Adrenal gland (tissue), 19 donors: Measurements from ENCODE around the gene RALGPS1. TPM values are rescaled to one million over a fixed set of nuclear protein-coding genes. Genes with fewer than 3 reads are reported as not detected.

Source experiments
- DNase-seq, 7 donors: peaks; one replicate each; pipeline ENCODE4 v3.0.0-alpha.2; 2019 to 2020
- H3K27ac ChIP-seq, 5 donors: fragments of 200-600 bp; sonication (generic) in 4 of 5; 1 replicate in 3 of 5; 2 replicates in 2 of 5; pipeline versions ENCODE4 v1.5.1 to v1.8.0; 2016 to 2020; ENCODE audit warnings: mild to moderate bottlenecking in 1 of 5
- H3K27me3 ChIP-seq: fragments of 200-600 bp; 2 replicates; pipeline ENCODE4 v1.8.0; 2021
- H3K36me3 ChIP-seq, 2 donors: fragments of 200-600 bp; replicated peaks in 1 of 2; 1 replicate in 1 of 2; 2 replicates in 1 of 2; pipeline versions ENCODE4 v1.5.1 to v1.8.0; 2018 to 2022
- H3K4me1 ChIP-seq, 2 donors: fragments of 200-600 bp; replicated peaks in 1 of 2; 1 replicate in 1 of 2; 2 replicates in 1 of 2; pipeline versions ENCODE4 v1.5.1 to v1.8.0; 2018 to 2021
- H3K4me3 ChIP-seq, 4 donors: fragments of 200-600 bp; sonication (generic) in 3 of 4; one replicate each; pipeline ENCODE4 v1.5.1; 2016 to 2018
- H3K9me3 ChIP-seq, 3 donors: fragments of 200-600 bp; sonication (generic) in 1 of 3; replicated peaks in 1 of 3; 1 replicate in 2 of 3; 2 replicates in 1 of 3; pipeline versions ENCODE4 v1.5.1 to v1.8.0; 2016 to 2021
- CTCF ChIP-seq, 6 experiments: fragments of 450-650 bp in 4 of 6; fragments of 200-600 bp in 2 of 6; sonication (generic) in 1 of 6; IDR thresholded peaks; 1 replicate in 5 of 6; 2 replicates in 1 of 6; pipeline versions ENCODE4 v1.5.1 to v1.8.0; 2016 to 2021; ENCODE audit warnings: antibody characterized with exemption in 6 of 6, mild to moderate bottlenecking in 2 of 6, moderate library complexity in 1 of 6
- POLR2A ChIP-seq, 2 donors: fragments of 450-650 bp; IDR thresholded peaks; one replicate each; pipeline ENCODE4 v1.6.1; 2017; ENCODE audit warnings: antibody characterized with exemption in 2 of 2, mild to moderate bottlenecking in 2 of 2, moderate library complexity in 1 of 2
- WGBS, 4 donors: extraction: QIAGEN DNeasy Blood & Tissue Kit in 2 of 4; methylation state at CpG; one replicate each; pipeline versions ENCODE4 v1.1.5 to v1.1.7; 2013 to 2017; 5-methylcytosine and 5-hydroxymethylcytosine counted together
- intact Hi-C, 2 donors: fragments of 100-400 bp; cut with DNase I; formaldehyde crosslinking; loops; one replicate each; pipeline versions ENCODE4 v1.14.1 to v1.15.0; 2022 to 2023
- long read RNA-seq, 10 donors: library from polyadenylated mRNA in 3 of 10; unstranded in 2 of 10; stranded (forward) in 1 of 10; transcript quantifications; one replicate each; pipeline ENCODE4 v2.0.0 and lab custom pipeline, GENCODE V29; 2021 to 2026
- polyA plus RNA-seq, 3 donors: library from polyadenylated mRNA; stranded (reverse); fragments of 200-250 nt in 2 of 3; fragments of 350-450 nt in 1 of 3; fragmentation: Illumina TruSeq in 1 of 3; extraction: RNeasy Lipid Tissue Mini Kit (QIAGEN cat#74804) in 1 of 3; gene quantifications; one replicate each; pipeline ENCODE4 v1.2.3, GENCODE V29; 2013 to 2014
- total RNA-seq, 9 donors: library from RNA; depleted of rRNA in 4 of 9; stranded (reverse); fragments of >200 nt in 4 of 9; fragments of 120-200 nt in 1 of 9; fragmentation: NEBNext Ultra II Directional in 1 of 9; extraction: Animal tissue kit (Norgen Biotek cat#: 25700) in 1 of 9; gene quantifications; one replicate each; pipeline versions ENCODE4 v1.1.0 to v1.2.4, GENCODE V29; 2013 to 2023
- donor health status: healthy with polysubstance abuse.
- donor health status: Bipolar disorder and iron deficiency.
- donor health status: DM: yes; HTN: yes; CAD: no.
- donor health status: DM: no; HTN: no; CAD: no.
- donor health status: DM: no; HTN: no; CAD: no.
- donor health status: DM: yes; HTN: yes; CAD: no.

The RALGPS1 gene
- 1 to 10 TPM; 3.1 to 9.9 (median 5.6) TPM for total RNA-seq
- 1 to 10 TPM; 2.8 to 4.4 (median 3.5) TPM for polyA plus RNA-seq
- long read RNA-seq, donor 1 = 0 reads
- long read RNA-seq, donor 2 = 0 reads
- long read RNA-seq, donor 3 = 0 reads
- long read RNA-seq, donor 4, partial matches to known transcripts = 0 of 3 reads
- long read RNA-seq, donor 4, other reads (novel, unspliced or antisense) = 3 of 3 reads
- long read RNA-seq, donor 5, partial matches to known transcripts = 1 of 3 reads
- long read RNA-seq, donor 5, other reads (novel, unspliced or antisense) = 2 of 3 reads
- long read RNA-seq, donor 6 = 0 reads
- long read RNA-seq, donor 7 = 0 reads
- long read RNA-seq, donor 8, partial matches to known transcripts = 0 of 1 reads
- long read RNA-seq, donor 8, other reads (novel, unspliced or antisense) = 0 of 1 reads
- long read RNA-seq, donor 9 = 0 reads
- long read RNA-seq, donor 10 = 0 reads

- 0 to 14% (median 1%) methylated on average over 7 to 101 of the region's 105 CpGs for WGBS, 4 donors
- H3K4me1 ChIP-seq = no peaks in the 10 kb centered on the region
- H3K36me3 ChIP-seq = no peaks in the 10 kb centered on the region
- TF ChIP-seq CTCF (IDR thresholded peaks at IDR 0.05) = no peak
- no peaks in the 10 kb centered on the region for H3K27me3 ChIP-seq
- intact Hi-C loops = no loop called here
- DNase-seq = peak; percentile 94 to 98 (median 97)
- H3K27ac ChIP-seq = peak within 1 kb of the TSS in 3 of 5 donors; percentile 63 to 89 (median 71)
- no peaks in the 10 kb centered on the region for H3K9me3 ChIP-seq
- peak within 1 kb of the TSS in 2 of 4 donors; percentile 9 to 97 for H3K4me3 ChIP-seq
Observed at GRCh38 chr9:126914458-126915280, at the start of gene RALGPS1. RALGPS1 (plus strand) TSS chr9:126914782; CDS start chr9:126962290, 47,508 bp downstream.

DNA sequence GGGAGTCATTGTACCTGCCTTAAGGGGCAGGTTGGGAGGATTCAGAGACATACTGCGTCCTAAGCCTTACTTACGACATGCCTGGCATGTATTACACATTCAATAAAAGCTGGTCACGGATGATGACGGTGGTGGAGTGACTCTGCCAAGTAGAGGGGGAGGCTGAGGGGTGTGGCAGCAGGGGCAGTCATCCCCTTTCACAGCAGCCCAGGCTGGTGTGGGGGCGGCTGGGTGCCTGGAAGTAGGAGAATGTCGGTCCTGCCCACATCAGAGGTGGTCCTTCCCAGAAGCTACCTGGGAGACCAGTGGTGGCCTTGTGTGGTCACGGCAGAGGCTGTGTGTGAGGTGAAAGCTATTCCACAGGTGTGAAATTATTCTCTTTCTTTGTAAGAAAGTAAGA, 45.2 kb upstream of the RALGPS1 start:
- intact Hi-C loops = no loop called here
- Histone ChIP-seq H3K9me3 (no peaks in the 10 kb centered on the region), H3K4me3 (no peak overlapping the region), H3K4me1 (peaks cover 0 to 29% of the 10 kb centered on the region in 2 donors), H3K36me3 (peaks cover 0 to 18% of the 10 kb centered on the region in 2 donors), H3K27me3 (no peaks in the 10 kb centered on the region), H3K27ac (no peak overlapping the region)
- DNase-seq = no peak
- TF ChIP-seq CTCF (IDR thresholded peaks at IDR 0.05) = no peak
- TF ChIP-seq POLR2A (IDR thresholded peaks at IDR 0.05) = no peak
- WGBS, 4 donors = 88 to 95% (median 92%) methylated on average over 7 of the region's 7 CpGs

DNA sequence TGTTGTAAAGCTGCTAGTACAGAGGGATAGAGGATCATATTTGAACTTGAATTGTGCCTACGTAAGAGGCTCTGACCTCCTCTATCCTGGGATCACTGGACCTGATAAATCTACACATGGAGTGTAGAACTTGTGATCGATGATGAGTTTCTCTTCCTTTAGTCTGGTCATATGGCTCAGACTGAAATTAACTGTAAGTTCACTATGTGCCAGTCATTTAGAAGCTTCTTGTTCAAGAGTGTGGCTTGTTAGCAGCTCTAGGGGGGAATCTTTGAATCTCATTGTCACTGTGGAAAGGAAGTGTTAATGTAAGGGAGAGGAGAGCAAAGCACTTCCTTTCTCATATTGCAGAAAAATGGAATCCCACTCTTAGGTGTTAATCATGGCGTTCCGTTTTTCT, 42.1 kb upstream of the RALGPS1 start:
- intact Hi-C loops = no loop called here
- TF ChIP-seq CTCF (IDR thresholded peaks at IDR 0.05) (no peak), POLR2A (IDR thresholded peaks at IDR 0.05) (no peak)
- H3K9me3 ChIP-seq = no peaks in the 10 kb centered on the region
- no peak overlapping the region for H3K4me3 ChIP-seq
- DNase-seq = no peak
- H3K4me1 ChIP-seq = peaks cover 0 to 23% of the 10 kb centered on the region in 2 donors
- H3K27ac ChIP-seq = no peak overlapping the region
- 81 to 88% (median 87%) methylated on average over 4 of the region's 4 CpGs for WGBS, 4 donors
- no peaks in the 10 kb centered on the region for H3K27me3 ChIP-seq
- H3K36me3 ChIP-seq = no peaks in the 10 kb centered on the region
